Smooth muscle cell (in vitro differentiated cells): Measurements from ENCODE around the gene C14orf132. TPM values are rescaled to one million over a fixed set of nuclear protein-coding genes. Genes with fewer than 3 reads are reported as not detected.

Experiments used
- DNase-seq: peaks from one replicate; lab custom pipeline; 2025; ENCODE audit not compliant: unreplicated experiment; lab: John Stamatoyannopoulos, UW
- H2AFZ ChIP-seq: fragments of 200-600 bp; sonication (generic); 2 replicates; pipeline ENCODE4 v1.6.0; 2016; ENCODE audit warnings: antibody characterized with exemption, low read depth, mild to moderate bottlenecking
- H3F3A ChIP-seq: fragments of 200-600 bp; sonication (generic); 2 replicates; pipeline ENCODE4 v1.6.0; 2017; ENCODE audit warnings: antibody characterized with exemption, low read depth
- H3K27ac ChIP-seq: fragments of 200-600 bp; sonication (generic); 2 replicates; pipeline ENCODE4 v1.5.1; 2016; ENCODE audit warnings: low read depth, mild to moderate bottlenecking
- H3K27me3 ChIP-seq: fragments of 200-600 bp; sonication (generic); 2 replicates; pipeline ENCODE4 v1.6.1; 2016; ENCODE audit warnings: low read depth, mild to moderate bottlenecking
- H3K36me3 ChIP-seq: fragments of 200-600 bp; sonication (generic); 2 replicates; pipeline ENCODE4 v1.5.1; 2016; ENCODE audit warnings: low read depth
- H3K4me1 ChIP-seq: fragments of 200-600 bp; sonication (generic); 2 replicates; pipeline ENCODE4 v1.5.1; 2016; ENCODE audit warnings: low read depth
- H3K4me2 ChIP-seq: fragments of 200-600 bp; sonication (generic); 2 replicates; pipeline ENCODE4 v1.6.0; 2016; ENCODE audit warnings: mild to moderate bottlenecking
- H3K4me3 ChIP-seq: fragments of 200-600 bp; sonication (generic); 2 replicates; pipeline ENCODE4 v1.5.1; 2016; ENCODE audit warnings: mild to moderate bottlenecking
- H3K79me2 ChIP-seq: fragments of 200-600 bp; sonication (generic); 2 replicates; pipeline ENCODE4 v1.6.0; 2016; ENCODE audit warnings: low read depth, mild to moderate bottlenecking
- H3K9ac ChIP-seq: fragments of 200-600 bp; sonication (generic); 2 replicates; pipeline ENCODE4 v1.6.0; 2016; ENCODE audit warnings: low read depth
- H3K9me3 ChIP-seq: fragments of 200-600 bp; sonication (generic); replicated peaks from 2 replicates; pipeline ENCODE4 v1.5.1; 2016; ENCODE audit warnings: low read depth
- H4K20me1 ChIP-seq: fragments of 200-600 bp; sonication (generic); 2 replicates; pipeline ENCODE4 v1.6.0; 2016; ENCODE audit warnings: low read depth
- WGBS: methylation state at CpG from one replicate; pipeline ENCODE4 v1.1.7; 2016; ENCODE audit warnings: low lambda C conversion rate; 5-methylcytosine and 5-hydroxymethylcytosine counted together
- polyA plus RNA-seq: library from polyadenylated mRNA; unstranded; fragments of >200 nt; fragmentation: Nextera tagmentation; extraction: Ambion mirVana; gene quantifications from 2 replicates; pipeline ENCODE4 v1.2.1, GENCODE V29; 2016
- total RNA-seq: library from RNA; depleted of rRNA; stranded (reverse); fragments of >200 nt; gene quantifications from 2 replicates; pipeline ENCODE4 v1.2.3, GENCODE V29; 2014
- TF ChIP-seq, protein P1 (sequence below): fragments of 200-600 bp; sonication (generic); IDR thresholded peaks from 2 replicates; pipeline ENCODE4 v1.5.1; 2017; ENCODE audit warnings: borderline replicate concordance, mild to moderate bottlenecking, antibody characterized with exemption; ENCODE audit not compliant: insufficient read depth, poor library complexity, severe bottlenecking

C14orf132 gene
- total and polyA plus RNA-seq, 2 experiments from 2014 or later, result 35.5 to 38.0 TPM

DNA sequence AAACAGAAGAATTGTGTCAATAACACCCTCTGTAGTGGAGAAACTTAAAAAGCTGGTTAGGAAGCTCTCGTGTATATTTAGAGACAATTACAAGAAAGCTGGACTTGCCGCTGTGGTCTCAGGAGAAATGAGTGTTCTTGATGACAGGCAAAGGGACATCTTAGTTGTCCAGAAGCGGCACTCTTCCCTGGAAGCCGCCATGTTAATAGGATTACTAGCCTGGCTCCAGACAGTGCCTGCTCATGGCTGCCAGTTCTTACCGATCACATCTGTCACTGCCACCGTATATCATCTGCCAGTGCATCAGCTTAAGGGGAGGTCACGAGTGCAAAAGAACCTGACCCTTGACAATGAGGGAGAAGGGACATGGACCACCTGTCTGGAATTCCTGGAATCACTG lies 48.9 kb downstream of the C14orf132 start:
- Histone ChIP-seq H3K27me3 (no peaks in the 10 kb centered on the region), H4K20me1 (peaks cover 20% of the 10 kb centered on the region), H3K36me3 (no peaks in the 10 kb centered on the region), H3K9ac (no peak overlapping the region), H3F3A (peaks cover 13% of the 10 kb centered on the region), H2AFZ (no peak overlapping the region), H3K4me3 (no peak overlapping the region), H3K79me2 (peaks cover 8% of the 10 kb centered on the region), H3K4me1 (peaks cover 8% of the 10 kb centered on the region), H3K9me3 (no peaks in the 10 kb centered on the region), H3K27ac (no peak overlapping the region), H3K4me2 (no peak overlapping the region)
- no peak for DNase-seq
- 92% methylated on average over 7 of the region's 7 CpGs for WGBS
- TF ChIP-seq, protein P1, sequence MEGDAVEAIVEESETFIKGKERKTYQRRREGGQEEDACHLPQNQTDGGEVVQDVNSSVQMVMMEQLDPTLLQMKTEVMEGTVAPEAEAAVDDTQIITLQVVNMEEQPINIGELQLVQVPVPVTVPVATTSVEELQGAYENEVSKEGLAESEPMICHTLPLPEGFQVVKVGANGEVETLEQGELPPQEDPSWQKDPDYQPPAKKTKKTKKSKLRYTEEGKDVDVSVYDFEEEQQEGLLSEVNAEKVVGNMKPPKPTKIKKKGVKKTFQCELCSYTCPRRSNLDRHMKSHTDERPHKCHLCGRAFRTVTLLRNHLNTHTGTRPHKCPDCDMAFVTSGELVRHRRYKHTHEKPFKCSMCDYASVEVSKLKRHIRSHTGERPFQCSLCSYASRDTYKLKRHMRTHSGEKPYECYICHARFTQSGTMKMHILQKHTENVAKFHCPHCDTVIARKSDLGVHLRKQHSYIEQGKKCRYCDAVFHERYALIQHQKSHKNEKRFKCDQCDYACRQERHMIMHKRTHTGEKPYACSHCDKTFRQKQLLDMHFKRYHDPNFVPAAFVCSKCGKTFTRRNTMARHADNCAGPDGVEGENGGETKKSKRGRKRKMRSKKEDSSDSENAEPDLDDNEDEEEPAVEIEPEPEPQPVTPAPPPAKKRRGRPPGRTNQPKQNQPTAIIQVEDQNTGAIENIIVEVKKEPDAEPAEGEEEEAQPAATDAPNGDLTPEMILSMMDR, result no peak

DNA sequence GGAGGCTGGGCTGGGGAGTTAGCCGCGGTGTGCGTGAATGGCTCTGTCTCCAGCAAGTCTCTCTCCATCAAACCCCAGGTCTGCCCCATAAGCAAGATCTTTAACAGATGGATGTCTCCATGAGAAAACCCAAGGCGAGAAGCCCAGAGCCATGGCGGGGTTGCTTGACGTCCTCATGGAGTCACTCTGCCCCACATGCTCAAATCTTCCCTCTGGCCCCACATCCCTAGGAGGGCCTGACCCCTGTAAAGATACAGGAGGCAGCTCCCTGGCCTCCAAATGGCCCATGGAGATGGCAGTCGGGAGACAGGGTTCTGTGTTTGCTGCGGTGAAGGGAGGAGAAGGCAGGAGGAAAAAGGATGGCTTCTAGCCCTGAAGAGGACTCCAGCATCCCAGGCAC lies 49.3 kb downstream of the C14orf132 start:
- TF ChIP-seq, protein P1, result no peak
- WGBS, result 94% methylated on average over 8 of the region's 8 CpGs
- DNase-seq, result no peak

DNA sequence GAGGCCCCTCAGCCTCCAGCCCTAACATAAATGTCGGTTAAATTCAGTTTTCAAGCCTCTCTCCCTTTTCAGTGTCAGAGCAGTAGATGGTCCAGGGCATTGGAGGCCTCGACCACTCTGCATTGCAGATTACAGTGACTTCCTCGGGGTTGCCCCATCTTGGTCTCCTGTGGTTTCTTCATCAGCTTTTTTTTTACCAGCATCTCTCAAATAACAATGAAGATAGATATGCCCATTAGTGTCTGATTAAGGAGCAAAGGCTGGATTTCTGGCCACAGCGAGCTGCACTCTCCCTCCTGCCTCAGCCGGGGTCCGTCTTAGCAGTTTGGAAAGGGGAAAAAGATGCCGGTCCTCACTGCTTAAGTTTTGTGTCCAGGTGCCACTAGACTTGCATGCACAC lies 49.7 kb downstream of the C14orf132 start:
- Histone ChIP-seq H3K4me3 (no peak overlapping the region), H3F3A (peaks cover 13% of the 10 kb centered on the region), H3K27ac (no peak overlapping the region), H3K79me2 (no peaks in the 10 kb centered on the region), H3K27me3 (no peaks in the 10 kb centered on the region), H3K4me2 (no peak overlapping the region), H3K9me3 (no peaks in the 10 kb centered on the region), H3K9ac (no peak overlapping the region), H3K4me1 (peaks cover 8% of the 10 kb centered on the region), H2AFZ (no peak overlapping the region), H3K36me3 (no peaks in the 10 kb centered on the region), H4K20me1 (peaks cover 13% of the 10 kb centered on the region)
- no peak for DNase-seq
- 91% methylated on average over 7 of the region's 7 CpGs for WGBS
- TF ChIP-seq, protein P1, result no peak

More for the DNA sequence above, 49.3 kb downstream of the C14orf132 start:
- H3K4me2 ChIP-seq, result no peak overlapping the region
- H3K4me3 ChIP-seq, result no peak overlapping the region
- no peaks in the 10 kb centered on the region for H3K9me3 ChIP-seq
- no peak overlapping the region for H3K9ac ChIP-seq
- no peak overlapping the region for H2AFZ ChIP-seq
- H3K79me2 ChIP-seq, result peaks cover 4% of the 10 kb centered on the region
- H3K27me3 ChIP-seq, result no peaks in the 10 kb centered on the region
- H3F3A ChIP-seq, result peaks cover 13% of the 10 kb centered on the region
- no peak overlapping the region for H3K27ac ChIP-seq
- no peaks in the 10 kb centered on the region for H3K36me3 ChIP-seq
- peaks cover 16% of the 10 kb centered on the region for H4K20me1 ChIP-seq
- H3K4me1 ChIP-seq, result peaks cover 8% of the 10 kb centered on the region

DNA sequence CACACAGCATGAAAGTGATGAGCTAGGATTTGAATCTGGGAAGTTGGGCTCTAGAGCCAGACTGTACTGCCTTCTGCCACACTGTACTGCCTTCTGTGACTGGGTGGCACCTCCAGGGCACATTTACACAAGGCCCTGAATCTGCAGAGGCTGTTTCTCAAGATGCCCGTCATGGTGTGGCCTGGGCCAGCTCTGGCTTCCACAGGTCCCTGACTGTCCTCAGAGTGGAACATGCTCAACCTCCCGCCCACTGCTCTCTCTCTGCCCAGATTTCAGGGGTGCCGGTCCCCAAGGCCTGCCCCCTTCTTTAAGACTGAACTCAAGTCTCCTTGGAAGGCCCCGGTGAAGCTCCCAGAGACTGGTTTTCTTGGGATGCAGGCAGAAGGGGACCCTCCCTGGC lies 50.2 kb downstream of the C14orf132 start:
- no peak overlapping the region for H2AFZ ChIP-seq
- no peaks in the 10 kb centered on the region for H3K79me2 ChIP-seq
- no peak overlapping the region for H3K4me2 ChIP-seq
- H3K36me3 ChIP-seq, result no peaks in the 10 kb centered on the region
- H3K4me3 ChIP-seq, result no peak overlapping the region
- H3K9ac ChIP-seq, result no peak overlapping the region
- TF ChIP-seq, protein P1, result no peak
- H3K4me1 ChIP-seq, result peaks cover 8% of the 10 kb centered on the region
- H3K9me3 ChIP-seq, result no peaks in the 10 kb centered on the region
- H3K27ac ChIP-seq, result no peak overlapping the region
- no peaks in the 10 kb centered on the region for H3K27me3 ChIP-seq
- H3F3A ChIP-seq, result peaks cover 13% of the 10 kb centered on the region
- peaks cover 13% of the 10 kb centered on the region for H4K20me1 ChIP-seq
- WGBS, result 98% methylated on average over 4 of the region's 4 CpGs
- DNase-seq, result no peak
